Epithelial cell of proximal tubule (primary cell): ENCODE data around the gene EVI5L. TPM values are rescaled to one million over a fixed set of nuclear protein-coding genes. Genes with fewer than 3 reads are reported as not detected.
A peak's percentile ranks its signal among the peaks of the same experiment; 100 is the strongest.

Experiments used
- DNase-seq: peaks from one replicate; pipeline ENCODE4 v3.0.0-alpha.2; 2011; ENCODE audit warnings: low read depth
- H3K4me3 ChIP-seq: 2 replicates; pipeline ENCODE4 v1.5.1; 2011; ENCODE audit warnings: low read depth, mild to moderate bottlenecking, low read length
- total RNA-seq: library from RNA; depleted of rRNA; stranded (reverse); fragments of >200 nt; gene quantifications from 2 replicates; pipeline ENCODE4 v1.2.3, GENCODE V29; 2015
- TF ChIP-seq, protein P1 (sequence below): conservative IDR thresholded peaks from 2 replicates; pipeline ENCODE4 v1.5.1; 2012; ENCODE audit warnings: low read depth, mild to moderate bottlenecking, low read length

Gene EVI5L
- total RNA-seq, 1 donor from 2014 or later: 9.3 TPM

DNA sequence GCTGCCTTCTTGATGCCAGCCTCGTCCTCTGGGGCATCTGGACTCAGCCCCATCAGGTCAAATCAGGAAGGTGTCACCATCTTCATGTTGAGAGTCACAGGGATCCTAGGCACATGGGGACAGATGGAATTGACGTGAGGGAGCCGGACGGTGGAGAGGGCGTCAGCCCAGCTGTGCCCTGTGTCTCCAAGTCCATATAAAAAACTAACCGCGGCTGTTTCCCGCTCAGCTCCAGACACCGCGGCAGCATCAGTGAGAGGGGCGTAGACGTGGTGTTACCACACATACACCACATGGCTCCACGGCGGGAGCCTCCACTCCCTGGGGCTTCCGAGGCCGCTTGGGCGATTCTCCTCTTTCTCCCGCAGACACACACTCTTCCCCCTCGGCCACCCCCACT, 49.8 kb downstream of the EVI5L start:
- no peak overlapping the region for H3K4me3 ChIP-seq
- no peak for DNase-seq
- TF ChIP-seq, protein P1, sequence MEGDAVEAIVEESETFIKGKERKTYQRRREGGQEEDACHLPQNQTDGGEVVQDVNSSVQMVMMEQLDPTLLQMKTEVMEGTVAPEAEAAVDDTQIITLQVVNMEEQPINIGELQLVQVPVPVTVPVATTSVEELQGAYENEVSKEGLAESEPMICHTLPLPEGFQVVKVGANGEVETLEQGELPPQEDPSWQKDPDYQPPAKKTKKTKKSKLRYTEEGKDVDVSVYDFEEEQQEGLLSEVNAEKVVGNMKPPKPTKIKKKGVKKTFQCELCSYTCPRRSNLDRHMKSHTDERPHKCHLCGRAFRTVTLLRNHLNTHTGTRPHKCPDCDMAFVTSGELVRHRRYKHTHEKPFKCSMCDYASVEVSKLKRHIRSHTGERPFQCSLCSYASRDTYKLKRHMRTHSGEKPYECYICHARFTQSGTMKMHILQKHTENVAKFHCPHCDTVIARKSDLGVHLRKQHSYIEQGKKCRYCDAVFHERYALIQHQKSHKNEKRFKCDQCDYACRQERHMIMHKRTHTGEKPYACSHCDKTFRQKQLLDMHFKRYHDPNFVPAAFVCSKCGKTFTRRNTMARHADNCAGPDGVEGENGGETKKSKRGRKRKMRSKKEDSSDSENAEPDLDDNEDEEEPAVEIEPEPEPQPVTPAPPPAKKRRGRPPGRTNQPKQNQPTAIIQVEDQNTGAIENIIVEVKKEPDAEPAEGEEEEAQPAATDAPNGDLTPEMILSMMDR: no peak

DNA sequence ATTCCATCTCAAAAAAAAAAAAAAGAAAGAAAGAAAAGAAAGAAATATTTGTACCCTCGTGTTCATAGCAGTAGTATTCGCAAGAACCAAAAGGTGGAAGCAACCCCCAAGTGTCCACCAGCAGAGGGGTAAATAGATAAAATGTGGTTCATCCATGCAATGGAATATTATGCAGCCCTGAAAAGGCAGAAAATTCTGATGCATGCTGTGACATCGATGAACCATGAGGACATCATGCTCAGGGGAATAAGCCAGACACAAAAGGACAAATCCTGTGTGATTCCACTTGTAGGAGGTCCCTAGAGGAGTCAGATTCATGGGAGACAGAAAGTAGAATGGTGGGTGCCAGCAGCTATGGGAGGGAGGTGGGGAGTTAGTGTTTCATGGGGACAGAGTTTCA, 51.9 kb downstream of the EVI5L start:
- H3K4me3 ChIP-seq: no peak overlapping the region
- TF ChIP-seq, protein P1: no peak
- DNase-seq: no peak

DNA sequence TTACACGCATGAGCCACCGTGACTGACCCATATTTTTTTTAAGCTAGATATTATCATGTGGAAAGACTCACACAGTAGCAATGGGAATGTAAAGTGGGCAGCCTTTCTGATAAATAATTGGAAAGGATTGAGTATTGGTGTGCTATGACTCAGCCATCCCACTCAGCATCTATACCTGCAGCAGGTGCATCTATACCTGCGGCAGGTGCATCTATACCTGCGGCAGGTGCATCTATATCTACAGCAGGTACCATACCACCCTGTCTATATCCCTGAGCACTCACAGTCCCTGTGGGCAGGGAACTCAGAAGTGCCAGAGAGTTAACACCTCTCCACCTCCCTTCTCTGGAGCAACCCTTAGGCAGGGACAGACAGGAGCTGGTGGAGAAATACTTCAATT, 53.1 kb downstream of the EVI5L start:
- H3K4me3 ChIP-seq: no peak overlapping the region
- TF ChIP-seq, protein P1: no peak
- DNase-seq: no peak

DNA sequence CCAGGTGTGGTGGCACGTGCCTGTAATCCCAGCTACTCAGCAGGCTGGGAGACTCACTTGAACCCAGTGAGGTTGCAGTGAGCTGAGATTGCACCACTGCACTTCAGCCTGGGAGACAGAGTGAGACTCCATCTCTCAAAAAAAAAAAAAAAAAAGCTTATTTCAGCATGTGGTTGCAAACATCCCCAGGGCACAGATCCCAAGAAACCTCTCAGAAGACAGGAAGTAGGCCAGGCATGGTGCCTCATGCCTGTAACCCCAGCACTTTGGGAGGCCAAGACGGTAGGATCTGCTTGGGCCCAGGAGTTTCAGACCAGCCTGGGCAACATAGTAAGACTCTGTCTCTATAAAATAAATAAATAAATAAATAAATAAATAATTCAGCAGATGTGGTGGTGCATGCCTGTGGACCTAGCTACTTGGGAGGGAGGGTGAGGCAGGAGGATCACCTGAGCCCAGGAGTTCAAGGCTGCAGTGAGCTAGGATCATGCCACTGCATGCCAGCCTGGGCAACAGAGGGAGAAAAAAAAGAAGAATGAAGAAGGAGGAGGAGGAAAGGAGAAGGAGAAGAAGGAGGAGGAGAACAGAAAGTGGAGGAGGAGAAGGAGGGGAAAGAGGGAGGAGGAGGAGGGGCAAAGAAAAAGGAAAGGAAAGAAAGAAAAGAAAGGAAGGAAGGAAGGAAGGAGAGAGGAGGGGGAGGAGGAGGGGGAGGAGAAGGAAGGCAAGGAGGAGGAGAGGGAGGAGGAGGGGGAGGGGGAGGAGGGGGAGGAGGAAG, 54.0 kb downstream of the EVI5L start:
- TF ChIP-seq, protein P1: no peak
- no peak for DNase-seq
- no peak overlapping the region for H3K4me3 ChIP-seq

DNA sequence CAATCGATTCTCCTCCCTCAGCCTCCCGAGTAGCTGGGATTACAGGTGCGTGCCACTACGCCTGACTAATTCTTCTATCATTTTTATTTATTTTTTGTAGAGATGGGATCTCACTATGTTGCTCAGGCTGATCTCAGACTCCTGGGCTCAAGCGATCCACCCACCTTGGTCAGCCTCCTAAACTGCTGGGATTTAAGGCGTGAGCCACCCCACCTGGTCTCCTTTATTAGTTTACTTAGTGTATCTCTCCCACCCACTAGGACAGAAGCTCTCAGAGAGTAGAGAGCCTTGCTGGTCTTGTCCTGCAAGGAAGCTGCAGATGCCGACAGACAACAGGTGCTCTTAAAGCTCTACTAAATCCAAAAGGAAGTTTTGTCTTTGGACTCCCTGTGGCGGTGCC, 55.8 kb downstream of the EVI5L start:
- no peak overlapping the region for H3K4me3 ChIP-seq
- DNase-seq: no peak
- TF ChIP-seq, protein P1: no peak

DNA sequence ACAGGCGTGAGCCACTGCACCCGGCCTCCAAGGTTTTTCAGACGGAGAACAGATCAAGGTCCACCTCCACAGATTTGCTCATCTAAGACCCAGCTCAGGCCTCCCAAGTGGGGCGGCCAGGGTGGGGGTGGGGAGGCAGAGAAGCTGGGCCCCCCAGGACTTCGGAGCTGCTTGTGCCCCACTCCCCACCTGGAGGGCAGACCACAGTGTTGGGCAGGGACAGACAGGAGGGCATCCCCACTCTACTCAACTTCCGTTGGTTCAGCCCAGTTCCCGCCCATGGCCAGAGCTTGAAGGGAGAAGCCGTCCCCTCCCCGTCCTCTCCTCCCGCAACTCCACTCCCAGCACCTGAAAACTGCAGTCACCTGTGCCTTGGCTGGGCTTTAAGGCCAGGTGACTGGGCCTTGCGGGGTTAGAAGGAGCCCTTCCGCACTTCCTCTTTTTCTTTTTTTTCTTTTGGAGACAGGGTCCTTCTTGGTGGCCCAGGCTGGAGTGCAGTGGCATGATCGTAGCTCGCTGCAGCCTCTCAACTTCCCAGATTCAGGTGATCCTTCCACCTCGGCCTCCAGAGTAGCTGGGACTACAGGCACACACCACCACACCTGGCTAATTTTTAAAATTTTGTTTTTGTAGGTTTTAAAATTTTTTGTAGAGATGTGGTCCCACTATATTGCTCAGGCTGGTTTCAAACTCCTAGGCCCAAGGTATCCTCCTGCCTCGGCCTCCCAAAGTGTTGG, 57.6 kb downstream of the EVI5L start:
- H3K4me3 ChIP-seq: peak overlapping the region; percentile 84
- DNase-seq: no peak
- TF ChIP-seq, protein P1: no peak
